Mesenchymal stem cell (in vitro differentiated cells and primary cell): ENCODE measurements around the gene CTF1.
"Not testable (repeated sequence)": the region's sequence is repeated elsewhere in the genome, so short reads cannot be mapped to it uniquely, and the experiment has no call there.

Experiments used
- DNase-seq: peaks from one replicate; pipeline ENCODE4 v3.0.0-alpha.2; 2013
- H2AFZ ChIP-seq: one replicate; pipeline ENCODE4 v1.6.1; 2013; ENCODE audit warnings: low read depth, mild to moderate bottlenecking, control low read depth, inconsistent platforms, low read length, moderate library complexity
- H2AK5ac ChIP-seq: 2 replicates; pipeline ENCODE4 v1.6.1; 2013; ENCODE audit warnings: low read length, moderate library complexity, mild to moderate bottlenecking, inconsistent platforms; ENCODE audit not compliant: severe bottlenecking
- H2BK120ac ChIP-seq: one replicate; pipeline ENCODE4 v1.6.1; 2013; ENCODE audit warnings: low read depth, mild to moderate bottlenecking, inconsistent platforms, low read length, moderate library complexity
- H2BK12ac ChIP-seq, 2 experiments: one replicate each; pipeline ENCODE4 v1.6.1; 2013; ENCODE audit warnings: inconsistent platforms in 2 of 2, low read length in 2 of 2, mild to moderate bottlenecking in 2 of 2, moderate library complexity in 2 of 2, control low read depth in 1 of 2
- H2BK15ac ChIP-seq: one replicate; pipeline ENCODE4 v1.6.1; 2013; ENCODE audit warnings: mild to moderate bottlenecking, low read depth, inconsistent platforms; ENCODE audit not compliant: poor library complexity, severe bottlenecking
- H2BK5ac ChIP-seq: 2 replicates; pipeline ENCODE4 v1.6.1; 2013; ENCODE audit warnings: low read depth, mild to moderate bottlenecking, low read length, control low read depth, inconsistent platforms; ENCODE audit not compliant: poor library complexity, severe bottlenecking
- H3K14ac ChIP-seq, 2 experiments: one replicate each; pipeline ENCODE4 v1.6.1; 2013; ENCODE audit warnings: inconsistent platforms in 2 of 2, low read length in 2 of 2, control low read depth in 1 of 2, mild to moderate bottlenecking in 1 of 2, moderate library complexity in 1 of 2
- H3K18ac ChIP-seq, 2 experiments: one replicate each; pipeline ENCODE4 v1.6.1; 2013; ENCODE audit warnings: inconsistent platforms in 2 of 2, low read length in 2 of 2, control low read depth in 1 of 2, low read depth in 1 of 2, mild to moderate bottlenecking in 1 of 2
- H3K23ac ChIP-seq, 2 experiments: one replicate each; pipeline ENCODE4 v1.6.1; 2013; ENCODE audit warnings: inconsistent platforms in 2 of 2, low read length in 2 of 2, mild to moderate bottlenecking in 2 of 2, moderate library complexity in 2 of 2, control low read depth in 1 of 2
- H3K27ac ChIP-seq: 2 replicates; pipeline ENCODE4 v1.5.1; 2013; ENCODE audit warnings: mild to moderate bottlenecking, moderate library complexity, low read length, control low read depth, inconsistent platforms; ENCODE audit not compliant: poor library complexity, severe bottlenecking
- H3K27me3 ChIP-seq, 2 experiments: 2 replicates each; pipeline versions ENCODE4 v1.6.1 to v1.7.0; 2013; ENCODE audit warnings: low read length in 2 of 2, mild to moderate bottlenecking in 2 of 2, moderate library complexity in 2 of 2, control low read depth in 1 of 2, inconsistent platforms in 1 of 2; ENCODE audit not compliant: control insufficient read depth in 1 of 2, insufficient read depth in 1 of 2
- H3K36me3 ChIP-seq, 2 experiments: 2 replicates each; pipeline versions ENCODE4 v1.6.1 to v1.7.0; 2013; ENCODE audit warnings: low read length in 2 of 2, control low read depth in 1 of 2, inconsistent platforms in 1 of 2, low read depth in 1 of 2, mild to moderate bottlenecking in 1 of 2; ENCODE audit not compliant: insufficient read depth in 2 of 2, control insufficient read depth in 1 of 2
- H3K4ac ChIP-seq, 2 experiments: one replicate each; pipeline ENCODE4 v1.6.1; 2013; ENCODE audit warnings: inconsistent platforms in 2 of 2, low read length in 2 of 2, mild to moderate bottlenecking in 2 of 2, moderate library complexity in 2 of 2, control low read depth in 1 of 2, low read depth in 1 of 2
- H3K4me1 ChIP-seq: 2 replicates; pipeline ENCODE4 v1.6.1; 2013; ENCODE audit warnings: low read depth, low read length, control low read depth; ENCODE audit not compliant: control insufficient read depth, insufficient read depth
- H3K4me2 ChIP-seq: 2 replicates; pipeline ENCODE4 v1.6.1; 2013; ENCODE audit warnings: low read length, mild to moderate bottlenecking, inconsistent platforms; ENCODE audit not compliant: poor library complexity, severe bottlenecking
- H3K4me3 ChIP-seq, 2 experiments: 2 replicates each; pipeline versions ENCODE4 v1.5.1 to v1.7.0; 2013; ENCODE audit warnings: low read length in 2 of 2, mild to moderate bottlenecking in 2 of 2, control low read depth in 1 of 2, low read depth in 1 of 2; ENCODE audit not compliant: insufficient read depth in 1 of 2
- H3K79me1 ChIP-seq: replicated peaks from 2 replicates; pipeline ENCODE4 v1.6.1; 2013; ENCODE audit warnings: mild to moderate bottlenecking, control low read depth, low read length, inconsistent platforms; ENCODE audit not compliant: poor library complexity, severe bottlenecking
- H3K9ac ChIP-seq: 2 replicates; pipeline ENCODE4 v1.7.0; 2013; ENCODE audit warnings: mild to moderate bottlenecking, low read length, moderate library complexity
- H3K9me3 ChIP-seq: 2 replicates; pipeline ENCODE4 v1.7.0; 2013; ENCODE audit warnings: mild to moderate bottlenecking, low read length; ENCODE audit not compliant: control insufficient read depth
- H4K8ac ChIP-seq: one replicate; pipeline ENCODE4 v1.6.1; 2013; ENCODE audit warnings: inconsistent platforms, mild to moderate bottlenecking, low read length, moderate library complexity
- H4K91ac ChIP-seq: one replicate; pipeline ENCODE4 v1.6.1; 2013; ENCODE audit warnings: mild to moderate bottlenecking, low read length, inconsistent platforms
- WGBS: methylation state at CpG from one replicate; pipeline ENCODE4 v1.1.7; 2013; ENCODE audit warnings: mixed read lengths; 5-methylcytosine and 5-hydroxymethylcytosine counted together

Gene CTF1

DNA sequence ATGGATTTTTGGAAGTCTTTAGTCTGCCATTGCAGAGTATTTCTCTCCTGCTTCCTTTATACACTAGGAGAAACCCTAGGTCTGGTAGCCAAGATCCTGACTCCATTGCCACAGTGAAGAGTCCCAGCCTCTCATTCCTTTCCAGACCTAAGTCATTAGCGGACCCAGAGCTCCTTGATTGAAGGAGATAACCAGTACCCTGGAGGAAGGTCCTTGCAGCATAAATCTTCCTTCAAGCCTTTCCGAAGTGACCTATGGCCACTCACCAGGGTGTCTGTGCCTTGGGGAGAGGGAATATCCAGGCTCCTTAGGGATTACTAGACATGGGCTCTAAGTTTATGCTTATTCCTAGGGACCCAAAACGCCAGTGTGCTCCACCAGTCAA, 38.3 kb upstream of the CTF1 start:
- Histone ChIP-seq H2BK12ac (no peak overlapping the region), H3K4me2 (no peak overlapping the region), H3K4ac (no peak overlapping the region), H2AK5ac (no peak overlapping the region), H2AFZ (no peak overlapping the region), H3K9me3 (no peaks in the 10 kb centered on the region), H3K4me1 (no peaks in the 10 kb centered on the region), H3K14ac (no peak overlapping the region), H3K23ac (no peak overlapping the region), H3K27me3 (no peaks in the 10 kb centered on the region), H3K18ac (no peak overlapping the region), H2BK5ac (no peak overlapping the region), H3K4me3 (no peak overlapping the region), H3K9ac (no peak overlapping the region), H3K27ac (no peak overlapping the region), H3K79me1 (no peaks in the 10 kb centered on the region), H3K36me3 (peaks cover 0 to 16% of the 10 kb centered on the region in 2 experiments), H2BK15ac (no peak overlapping the region), H4K8ac (no peak overlapping the region), H2BK120ac (no peak overlapping the region), H4K91ac (no peak overlapping the region)
- no peak for DNase-seq
- WGBS = 35% methylated on average over 3 of the region's 3 CpGs

DNA sequence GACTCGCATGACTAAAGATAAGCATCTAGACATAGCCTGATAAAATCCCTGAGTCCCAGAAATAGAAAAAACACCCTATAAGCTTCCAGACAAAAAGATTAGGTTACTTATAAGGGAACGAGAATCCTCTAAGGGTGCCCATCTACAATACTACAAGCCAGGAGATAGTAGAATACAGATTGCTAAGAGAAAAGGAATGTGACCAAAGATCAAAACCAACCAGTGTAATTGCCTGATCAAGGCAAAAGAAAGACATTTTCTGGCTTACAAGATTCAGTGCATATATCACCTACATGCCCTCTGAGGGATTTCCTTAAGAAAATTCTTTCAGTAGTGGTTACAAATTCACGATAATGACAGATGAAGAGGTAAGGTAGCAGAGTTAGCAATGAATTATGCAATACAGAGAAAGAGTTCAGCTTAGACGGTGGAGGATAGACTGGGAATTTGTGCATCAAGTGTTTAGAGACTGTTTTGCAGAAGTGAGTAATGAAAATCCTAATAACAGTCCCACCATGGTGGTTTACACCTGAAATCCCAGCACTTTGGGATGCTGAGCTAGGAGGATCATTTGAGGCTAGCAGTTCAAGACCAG, 37.5 kb upstream of the CTF1 start:
- DNase-seq = peak; percentile 9
- Histone ChIP-seq H3K14ac (no peak overlapping the region), H3K18ac (no peak overlapping the region)

DNA sequence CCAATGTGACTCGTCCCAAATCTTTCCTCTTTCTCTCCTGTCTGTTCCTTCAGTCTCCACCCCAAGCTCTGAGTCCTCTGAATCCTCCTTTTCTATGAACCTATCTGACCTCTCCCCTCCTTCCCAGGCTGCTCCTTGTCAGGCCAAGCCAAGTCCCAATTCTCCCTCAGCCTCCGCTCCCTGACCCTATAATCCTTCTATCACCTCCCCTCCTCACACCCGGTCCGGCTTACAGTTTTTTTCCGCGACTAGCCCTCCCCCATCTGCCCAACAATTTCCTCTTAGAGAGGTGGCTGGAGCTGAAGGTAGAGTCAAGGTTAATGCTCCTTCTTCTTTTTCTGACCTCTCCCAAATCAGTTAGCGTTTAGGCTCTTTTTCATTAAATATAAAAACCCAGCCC, 35.7 kb upstream of the CTF1 start:
- not testable (repeated sequence) for H3K23ac ChIP-seq, H3K9me3 ChIP-seq, H3K36me3 ChIP-seq, H3K18ac ChIP-seq, H3K4ac ChIP-seq, DNase-seq, H3K4me3 ChIP-seq, H3K27me3 ChIP-seq, H3K4me1 ChIP-seq, H4K8ac ChIP-seq, H3K27ac ChIP-seq, H3K14ac ChIP-seq, H2AK5ac ChIP-seq, H2BK120ac ChIP-seq, H2BK12ac ChIP-seq, H3K79me1 ChIP-seq, H2AFZ ChIP-seq, H3K4me2 ChIP-seq, H2BK5ac ChIP-seq, H3K9ac ChIP-seq, H2BK15ac ChIP-seq, H4K91ac ChIP-seq
- 85% methylated on average over 7 of the region's 7 CpGs for WGBS

More for the DNA sequence above, 37.5 kb upstream of the CTF1 start:
- no peak overlapping the region for H2BK120ac ChIP-seq
- 100% methylated on average over 2 of the region's 4 CpGs for WGBS
- H3K4me3 ChIP-seq = no peak overlapping the region
- H4K8ac ChIP-seq = no peak overlapping the region
- H3K4me2 ChIP-seq = no peak overlapping the region
- no peak overlapping the region for H2BK5ac ChIP-seq
- no peak overlapping the region for H2BK12ac ChIP-seq
- H3K27me3 ChIP-seq = no peaks in the 10 kb centered on the region
- no peak overlapping the region for H2AFZ ChIP-seq
- H2AK5ac ChIP-seq = no peak overlapping the region
- H3K9me3 ChIP-seq = peaks cover 2% of the 10 kb centered on the region
- H2BK15ac ChIP-seq = no peak overlapping the region
- no peak overlapping the region for H3K9ac ChIP-seq
- no peaks in the 10 kb centered on the region for H3K79me1 ChIP-seq
- no peak overlapping the region for H3K4ac ChIP-seq
- H3K27ac ChIP-seq = no peak overlapping the region
- no peak overlapping the region for H4K91ac ChIP-seq
- no peaks in the 10 kb centered on the region for H3K4me1 ChIP-seq
- no peak overlapping the region for H3K23ac ChIP-seq
- peaks cover 0 to 9% of the 10 kb centered on the region in 2 experiments for H3K36me3 ChIP-seq

DNA sequence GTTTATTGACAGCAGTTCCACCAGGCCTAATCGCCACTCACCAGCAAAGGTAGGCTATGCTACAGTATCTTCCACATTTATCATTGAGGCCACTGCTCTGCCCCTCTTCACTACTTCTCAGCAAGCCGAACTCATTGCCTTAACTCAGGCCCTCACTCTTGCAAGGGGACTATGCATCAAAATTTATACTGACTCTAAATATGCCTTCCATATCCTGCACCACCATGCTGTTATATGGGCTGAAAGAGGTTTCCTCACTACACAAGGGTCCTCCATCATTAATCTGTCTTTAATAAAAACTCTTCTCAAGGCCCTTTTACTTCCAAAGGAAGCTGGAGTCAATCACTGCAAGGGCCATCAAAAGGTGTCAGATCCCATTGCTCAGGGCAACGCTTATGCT, 33.2 kb upstream of the CTF1 start:
- H3K23ac ChIP-seq, H3K18ac ChIP-seq, H3K4me1 ChIP-seq, H2BK15ac ChIP-seq, DNase-seq, H2BK12ac ChIP-seq, H3K27me3 ChIP-seq, H3K9ac ChIP-seq, H2BK5ac ChIP-seq, H3K14ac ChIP-seq, H4K91ac ChIP-seq, H2BK120ac ChIP-seq, H2AK5ac ChIP-seq, H3K9me3 ChIP-seq, H2AFZ ChIP-seq, H3K4ac ChIP-seq, H3K4me3 ChIP-seq, H3K4me2 ChIP-seq, H3K27ac ChIP-seq, H3K36me3 ChIP-seq, H4K8ac ChIP-seq, H3K79me1 ChIP-seq: not testable (repeated sequence)
- WGBS = 91% methylated on average over 3 of the region's 3 CpGs
